HG03571 (cell line): ENCODE results near the gene NAPSA.
"Not testable (repeated sequence)": the region's sequence is repeated elsewhere in the genome, so short reads cannot be mapped to it uniquely, and the experiment has no call there.

Experiments
- ATAC-seq: cut with Tn5 transposase; IDR thresholded peaks from one replicate; pipeline ENCODE4 v1.9.1; 2021; ENCODE audit not compliant: unreplicated experiment

NAPSA gene

GRCh38 chr19:50365434-50366306 is at the start of gene NAPSA:
Gene NAPSA, minus strand, starts transcription at chr19:50365639. Its CDS starts 18 bp downstream, at chr19:50365621.
- ATAC-seq = no peak

DNA sequence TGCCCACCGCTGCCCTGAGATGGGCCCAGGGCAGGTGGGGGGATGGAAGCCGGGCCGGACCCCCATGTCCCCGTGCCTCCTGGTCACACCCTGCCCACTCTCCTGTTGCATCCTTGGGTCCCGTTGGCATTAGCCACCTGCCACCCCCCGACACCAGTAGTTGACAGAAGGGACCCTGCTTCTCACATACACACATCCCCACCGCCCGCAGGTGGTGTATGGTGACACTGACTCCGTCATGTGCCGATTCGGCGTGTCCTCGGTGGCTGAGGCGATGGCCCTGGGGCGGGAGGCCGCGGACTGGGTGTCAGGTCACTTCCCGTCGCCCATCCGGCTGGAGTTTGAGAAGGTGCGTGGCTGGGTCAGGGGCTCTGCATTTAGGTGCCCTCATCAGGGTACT is 48.1 kb upstream of the NAPSA start:
- no peak for ATAC-seq

- ATAC-seq = no peak
These were observed 47.7 kb upstream of the NAPSA start for GRCh38 chr19:50413096-50413495.

GRCh38 chr19:50412419-50412818 is 47.0 kb upstream of the NAPSA start:
- ATAC-seq = no peak

GRCh38 chr19:50410109-50410508 is 44.7 kb upstream of the NAPSA start:
- ATAC-seq = no peak

- no peak for ATAC-seq
These were observed 43.9 kb upstream of the NAPSA start for GRCh38 chr19:50409347-50409746.

DNA sequence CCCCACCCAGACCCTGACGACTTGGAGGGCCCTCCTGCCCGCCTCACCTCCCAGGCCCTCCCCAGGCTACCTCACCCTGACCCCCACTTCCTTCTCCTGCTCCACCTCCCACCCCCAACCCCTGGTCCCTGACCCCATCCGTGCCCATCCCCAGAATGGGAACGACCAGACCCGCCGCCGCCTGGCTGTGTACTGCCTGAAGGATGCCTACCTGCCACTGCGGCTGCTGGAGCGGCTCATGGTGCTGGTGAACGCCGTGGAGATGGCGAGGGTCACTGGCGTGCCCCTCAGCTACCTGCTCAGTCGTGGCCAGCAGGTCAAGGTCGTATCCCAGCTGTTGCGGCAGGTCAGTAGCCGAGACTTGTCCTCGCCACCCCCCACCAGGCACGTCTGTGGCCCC is 41.4 kb upstream of the NAPSA start:
- no peak for ATAC-seq

- ATAC-seq = no peak
These were observed 40.8 kb upstream of the NAPSA start for GRCh38 chr19:50406156-50406820.

- no peak for ATAC-seq
These were observed 37.3 kb upstream of the NAPSA start for GRCh38 chr19:50402544-50403301.

DNA sequence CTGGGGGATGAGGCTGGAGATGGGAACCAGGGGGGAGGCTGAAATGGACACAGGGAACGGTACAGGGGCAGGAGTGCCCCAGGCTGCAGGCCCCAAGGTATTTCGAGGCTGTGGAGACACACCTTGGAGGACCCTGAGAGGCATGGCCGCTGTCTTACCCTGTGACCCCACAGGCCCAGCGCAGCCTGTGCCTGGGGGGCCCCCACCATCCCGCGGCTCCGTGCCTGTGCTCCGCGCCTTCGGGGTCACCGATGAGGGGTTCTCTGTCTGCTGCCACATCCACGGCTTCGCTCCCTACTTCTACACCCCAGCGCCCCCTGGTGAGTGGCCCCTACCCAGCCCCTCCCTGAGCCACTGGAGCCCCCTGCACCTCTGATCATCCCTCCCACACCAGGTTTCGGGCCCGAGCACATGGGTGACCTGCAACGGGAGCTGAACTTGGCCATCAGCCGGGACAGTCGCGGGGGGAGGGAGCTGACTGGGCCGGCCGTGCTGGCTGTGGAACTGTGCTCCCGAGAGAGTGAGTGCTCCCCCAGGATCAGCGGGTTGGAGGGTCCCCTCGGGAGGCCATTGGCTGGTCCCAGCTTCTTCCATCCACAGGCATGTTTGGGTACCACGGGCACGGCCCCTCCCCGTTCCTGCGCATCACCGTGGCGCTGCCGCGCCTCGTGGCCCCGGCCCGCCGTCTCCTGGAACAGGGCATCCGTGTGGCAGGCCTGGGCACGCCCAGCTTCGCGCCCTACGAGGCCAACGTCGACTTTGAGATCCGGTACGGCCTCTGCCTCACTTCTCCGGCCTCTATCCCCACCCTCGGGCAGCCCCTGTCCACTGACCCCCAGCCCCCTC is 36.4 kb upstream of the NAPSA start:
- no peak for ATAC-seq

- no peak for ATAC-seq
These were observed 33.9 kb upstream of the NAPSA start for GRCh38 chr19:50399368-50399745.

GRCh38 chr19:50398675-50399367 is 33.4 kb upstream of the NAPSA start:
- ATAC-seq = no peak

DNA sequence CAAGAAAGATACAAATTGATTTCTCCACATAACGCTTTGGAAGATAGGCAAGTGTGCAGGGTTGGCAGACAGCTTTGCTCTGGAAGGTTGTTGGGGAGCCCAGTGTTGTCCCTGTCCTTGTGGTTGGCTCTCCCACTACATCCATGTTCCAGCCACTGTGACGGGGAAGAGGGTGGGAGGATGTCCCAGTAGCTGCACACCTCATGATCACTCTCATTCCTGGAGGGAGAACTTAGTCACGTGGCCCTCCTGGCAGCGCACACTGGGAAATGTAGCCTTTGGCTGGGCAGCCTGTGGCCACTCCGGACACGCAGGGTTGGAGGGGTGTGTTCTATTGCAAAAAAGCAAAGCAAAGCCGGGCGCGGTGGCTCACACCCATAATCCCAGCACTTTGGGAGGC is 28.6 kb upstream of the NAPSA start:
- no peak for ATAC-seq

GRCh38 chr19:50393589-50393988 is 28.1 kb upstream of the NAPSA start:
- no peak for ATAC-seq

- no peak for ATAC-seq
These were observed 27.3 kb upstream of the NAPSA start for GRCh38 chr19:50392759-50393158.

GRCh38 chr19:50390952-50391351 is 25.5 kb upstream of the NAPSA start:
- not testable (repeated sequence) for ATAC-seq

DNA sequence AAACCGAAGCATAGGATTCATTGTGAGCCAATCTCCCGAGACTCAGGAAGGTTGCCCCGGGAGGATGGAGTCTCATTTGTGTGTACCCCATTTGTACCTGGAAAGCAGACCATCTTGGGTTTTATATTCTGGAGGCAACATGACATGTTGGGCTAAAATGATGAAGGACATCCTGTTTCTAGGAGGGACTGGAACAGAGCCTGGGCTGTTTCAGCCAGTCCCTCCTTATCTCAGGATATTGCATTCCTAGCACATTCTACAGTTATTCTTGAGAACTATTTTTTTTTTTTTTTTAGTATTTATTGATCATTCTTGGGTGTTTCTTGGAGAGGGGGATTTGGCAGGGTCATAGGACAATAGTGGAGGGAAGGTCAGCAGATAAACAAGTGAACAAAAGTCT is 24.9 kb upstream of the NAPSA start:
- ATAC-seq = not testable (repeated sequence)

DNA sequence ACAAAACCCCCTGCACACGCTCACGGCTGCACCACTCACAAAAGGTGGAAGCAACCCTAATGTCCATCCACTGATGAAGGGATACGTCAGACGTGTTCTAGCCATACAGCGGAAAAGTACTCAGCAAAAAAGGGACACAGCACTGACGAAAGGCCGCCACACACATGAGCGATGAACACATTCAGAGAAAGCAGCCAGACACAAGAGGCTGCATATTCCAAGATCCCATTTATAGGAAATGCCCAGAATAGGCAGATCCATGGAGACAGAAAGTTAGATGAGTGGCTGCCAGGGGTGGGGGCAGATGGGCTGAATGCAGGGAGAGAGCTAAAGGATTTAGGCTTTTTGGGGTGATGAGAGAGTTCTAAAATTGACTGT is 22.4 kb upstream of the NAPSA start:
- ATAC-seq = no peak

- no peak for ATAC-seq
These were observed 21.9 kb upstream of the NAPSA start for GRCh38 chr19:50387176-50387867.
